Measurements from ENCODE around the gene KCNQ1. TPM values are rescaled to one million over a fixed set of nuclear protein-coding genes. Genes with fewer than 3 reads are reported as not detected.

KCNQ1 gene
- total and polyA plus RNA-seq, 9 of the 15 experiments (the other 6 are each of a cell fraction or from before 2014, with no cell fraction given): 0.44 TPM; not detected in 8

GRCh38 chr11:2890466-2891294 lies 445.9 kb downstream of the KCNQ1 start (continued):
- TF ChIP-seq ZFP30 (CRISPR knock-in tag; IDR thresholded peaks at IDR 0.05; ENCODE audit: borderline replicate concordance) (no peak), FOXP1 (CRISPR knock-in tag; IDR thresholded peaks at IDR 0.05) (peak; percentile 94; the same call in 1 of the 2 replicates), THRB (CRISPR knock-in tag; conservative IDR thresholded peaks at IDR 0.05) (no peak), SMARCC2 (IDR thresholded peaks at IDR 0.05; ENCODE audit: low read depth) (no peak), ZKSCAN3 (CRISPR knock-in tag; IDR thresholded peaks at IDR 0.05) (no peak), CHD2 (IDR thresholded peaks at IDR 0.05; ENCODE audit: low read depth, low read length) (no peak), HDAC8 (tag; IDR thresholded peaks at IDR 0.05) (no peak), SAFB2 (IDR thresholded peaks at IDR 0.05; ENCODE audit: borderline replicate concordance, low read depth, low read length, severe bottlenecking) (no peak), POLR2A (conservative IDR thresholded peaks at IDR 0.05) (peak; percentile 73), SIN3A (IDR thresholded peaks at IDR 0.05; ENCODE audit: borderline replicate concordance in 2 of 2, control insufficient read depth in 1 of 2, low read depth in 2 of 2, low read length in 2 of 2) (no peak), USF1 (CRISPR knock-in tag; IDR thresholded peaks at IDR 0.05) (peak; percentile 60; the same call in 1 of the 2 replicates), CBFA2T3 (IDR thresholded peaks at IDR 0.05) (peak; percentile 75), RUNX1 (IDR thresholded peaks at IDR 0.05; ENCODE audit: low read depth) (peak; percentile 41; the same call in 1 of the 2 replicates), ILF3 (IDR thresholded peaks at IDR 0.05; ENCODE audit: borderline replicate concordance) (no peak), NFATC3 (IDR thresholded peaks at IDR 0.05) (no peak), ZNF551 (CRISPR knock-in tag; IDR thresholded peaks at IDR 0.05) (no peak), RBFOX2 (IDR thresholded peaks at IDR 0.05; ENCODE audit: low read depth, low read length) (peak; percentile 84), NFRKB (IDR thresholded peaks at IDR 0.05; ENCODE audit: low read depth) (no peak), POLR3A (IDR thresholded peaks at IDR 0.05; ENCODE audit: borderline replicate concordance, extremely low read depth, insufficient read depth, insufficient read length) (no peak), HDAC3 (IDR thresholded peaks at IDR 0.05; ENCODE audit: borderline replicate concordance, partially characterized antibody) (no peak), RAD51 (IDR thresholded peaks at IDR 0.05; ENCODE audit: borderline replicate concordance, low read depth) (no peak)
- TF ChIP-seq, protein P1, sequence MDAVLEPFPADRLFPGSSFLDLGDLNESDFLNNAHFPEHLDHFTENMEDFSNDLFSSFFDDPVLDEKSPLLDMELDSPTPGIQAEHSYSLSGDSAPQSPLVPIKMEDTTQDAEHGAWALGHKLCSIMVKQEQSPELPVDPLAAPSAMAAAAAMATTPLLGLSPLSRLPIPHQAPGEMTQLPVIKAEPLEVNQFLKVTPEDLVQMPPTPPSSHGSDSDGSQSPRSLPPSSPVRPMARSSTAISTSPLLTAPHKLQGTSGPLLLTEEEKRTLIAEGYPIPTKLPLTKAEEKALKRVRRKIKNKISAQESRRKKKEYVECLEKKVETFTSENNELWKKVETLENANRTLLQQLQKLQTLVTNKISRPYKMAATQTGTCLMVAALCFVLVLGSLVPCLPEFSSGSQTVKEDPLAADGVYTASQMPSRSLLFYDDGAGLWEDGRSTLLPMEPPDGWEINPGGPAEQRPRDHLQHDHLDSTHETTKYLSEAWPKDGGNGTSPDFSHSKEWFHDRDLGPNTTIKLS (IDR thresholded peaks at IDR 0.05; ENCODE audit: borderline replicate concordance, low read depth): peak; percentile 96
- TF ChIP-seq, protein P2, sequence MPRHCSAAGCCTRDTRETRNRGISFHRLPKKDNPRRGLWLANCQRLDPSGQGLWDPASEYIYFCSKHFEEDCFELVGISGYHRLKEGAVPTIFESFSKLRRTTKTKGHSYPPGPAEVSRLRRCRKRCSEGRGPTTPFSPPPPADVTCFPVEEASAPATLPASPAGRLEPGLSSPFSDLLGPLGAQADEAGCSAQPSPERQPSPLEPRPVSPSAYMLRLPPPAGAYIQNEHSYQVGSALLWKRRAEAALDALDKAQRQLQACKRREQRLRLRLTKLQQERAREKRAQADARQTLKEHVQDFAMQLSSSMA (CRISPR knock-in tag; IDR thresholded peaks at IDR 0.05): no peak
- TF ChIP-seq, protein P3, sequence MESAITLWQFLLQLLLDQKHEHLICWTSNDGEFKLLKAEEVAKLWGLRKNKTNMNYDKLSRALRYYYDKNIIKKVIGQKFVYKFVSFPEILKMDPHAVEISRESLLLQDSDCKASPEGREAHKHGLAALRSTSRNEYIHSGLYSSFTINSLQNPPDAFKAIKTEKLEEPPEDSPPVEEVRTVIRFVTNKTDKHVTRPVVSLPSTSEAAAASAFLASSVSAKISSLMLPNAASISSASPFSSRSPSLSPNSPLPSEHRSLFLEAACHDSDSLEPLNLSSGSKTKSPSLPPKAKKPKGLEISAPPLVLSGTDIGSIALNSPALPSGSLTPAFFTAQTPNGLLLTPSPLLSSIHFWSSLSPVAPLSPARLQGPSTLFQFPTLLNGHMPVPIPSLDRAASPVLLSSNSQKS (CRISPR knock-in tag; IDR thresholded peaks at IDR 0.05): no peak
